Measurements from ENCODE around the gene RUSC1.

RUSC1 gene

GRCh38 chr1:155282488-155283091 is 38.1 kb upstream of the RUSC1 start:
- no peak for TF ChIP-seq CTCF (IDR thresholded peaks at IDR 0.05)
- Histone ChIP-seq H2AFZ (no peak overlapping the region), H3K9me3 (ENCODE audit: control insufficient read depth, low read length) (no peaks in the 10 kb centered on the region), H3K27me3 (ENCODE audit: control insufficient read depth, insufficient read depth, low read length) (no peaks in the 10 kb centered on the region), H3K79me2 (no peaks in the 10 kb centered on the region), H3K4me2 (ENCODE audit: low read length) (no peak overlapping the region), H3K27ac (no peak overlapping the region), H3K4me1 (peaks cover 3% of the 10 kb centered on the region), H3K9ac (no peak overlapping the region), H3K36me3 (ENCODE audit: control insufficient read depth, insufficient read depth, low read length) (no peaks in the 10 kb centered on the region), H3K4me3 (ENCODE audit: low read depth, low read length) (no peak overlapping the region)

- Histone ChIP-seq H3K27ac (no peak overlapping the region), H3K79me2 (no peaks in the 10 kb centered on the region), H3K4me3 (ENCODE audit: low read depth, low read length) (no peak overlapping the region), H3K9me3 (ENCODE audit: control insufficient read depth, low read length) (no peaks in the 10 kb centered on the region), H3K27me3 (ENCODE audit: control insufficient read depth, insufficient read depth, low read length) (no peaks in the 10 kb centered on the region), H3K4me1 (no peaks in the 10 kb centered on the region), H3K36me3 (ENCODE audit: control insufficient read depth, insufficient read depth, low read length) (no peaks in the 10 kb centered on the region), H3K9ac (no peak overlapping the region), H2AFZ (no peak overlapping the region), H3K4me2 (ENCODE audit: low read length) (no peak overlapping the region)
- TF ChIP-seq CTCF (IDR thresholded peaks at IDR 0.05), result no peak
Observed at GRCh38 chr1:155284476-155284875, 36.2 kb upstream of the RUSC1 start.

GRCh38 chr1:155285063-155285462 is 35.6 kb upstream of the RUSC1 start:
- Histone ChIP-seq H3K27me3 (ENCODE audit: control insufficient read depth, insufficient read depth, low read length) (no peaks in the 10 kb centered on the region), H3K9me3 (ENCODE audit: control insufficient read depth, low read length) (no peaks in the 10 kb centered on the region), H3K4me3 (ENCODE audit: low read depth, low read length) (no peak overlapping the region), H3K4me1 (no peaks in the 10 kb centered on the region), H2AFZ (no peak overlapping the region), H3K27ac (no peak overlapping the region), H3K4me2 (ENCODE audit: low read length) (no peak overlapping the region), H3K36me3 (ENCODE audit: control insufficient read depth, insufficient read depth, low read length) (no peaks in the 10 kb centered on the region), H3K9ac (no peak overlapping the region), H3K79me2 (no peaks in the 10 kb centered on the region)
- TF ChIP-seq CTCF (IDR thresholded peaks at IDR 0.05), result no peak

- H3K4me1 ChIP-seq, result no peaks in the 10 kb centered on the region
Observed at GRCh38 chr1:155285631-155286044, 35.1 kb upstream of the RUSC1 start.

More at GRCh38 chr1:155285631-155286044, 35.1 kb upstream of the RUSC1 start:
- Histone ChIP-seq H3K4me3 (ENCODE audit: low read depth, low read length) (no peak overlapping the region), H3K9me3 (ENCODE audit: control insufficient read depth, low read length) (no peaks in the 10 kb centered on the region), H3K27me3 (ENCODE audit: control insufficient read depth, insufficient read depth, low read length) (no peaks in the 10 kb centered on the region), H3K9ac (no peak overlapping the region), H2AFZ (no peak overlapping the region), H3K36me3 (ENCODE audit: control insufficient read depth, insufficient read depth, low read length) (no peaks in the 10 kb centered on the region), H3K79me2 (no peaks in the 10 kb centered on the region), H3K27ac (no peak overlapping the region), H3K4me2 (ENCODE audit: low read length) (no peak overlapping the region)
- TF ChIP-seq CTCF (IDR thresholded peaks at IDR 0.05), result no peak
